ENCODE measurements around the gene NOX3.
A peak's percentile ranks its signal among the peaks of the same experiment; 100 is the strongest.

The NOX3 gene

GRCh38 chr6:155448668-155449449 lies 6.8 kb downstream of the NOX3 start:
- DNase-seq (ENCODE audit: low spot score): no peak
- TF ChIP-seq CTCF (IDR thresholded peaks at IDR 0.05; ENCODE audit: poor library complexity, severe bottlenecking): no peak

GRCh38 chr6:155447949-155448348 lies 7.7 kb downstream of the NOX3 start:
- no peak for TF ChIP-seq CTCF (IDR thresholded peaks at IDR 0.05; ENCODE audit: poor library complexity, severe bottlenecking)
- no peak for ATAC-seq (ENCODE audit: low read depth)

More at GRCh38 chr6:155448668-155449449, 6.8 kb downstream of the NOX3 start:
- H3K36me3 ChIP-seq (ENCODE audit: low read depth): no peaks in the 10 kb centered on the region
- no peak overlapping the region for H3K27ac ChIP-seq (ENCODE audit: poor library complexity, severe bottlenecking)
- H3K9me3 ChIP-seq (ENCODE audit: severe bottlenecking): no peaks in the 10 kb centered on the region
- H3K4me1 ChIP-seq (ENCODE audit: insufficient read depth, poor library complexity, severe bottlenecking): no peaks in the 10 kb centered on the region
- ATAC-seq (ENCODE audit: low read depth): no peak
- no peaks in the 10 kb centered on the region for H3K27me3 ChIP-seq (ENCODE audit: insufficient read depth, poor library complexity, severe bottlenecking)
- no peak overlapping the region for H3K4me3 ChIP-seq (ENCODE audit: severe bottlenecking)

GRCh38 chr6:155444952-155445903 lies 10.4 kb downstream of the NOX3 start:
- Histone ChIP-seq H3K9me3 (ENCODE audit: severe bottlenecking) (no peaks in the 10 kb centered on the region), H3K27ac (ENCODE audit: poor library complexity, severe bottlenecking) (no peak overlapping the region), H3K4me3 (ENCODE audit: severe bottlenecking) (no peak overlapping the region), H3K27me3 (ENCODE audit: insufficient read depth, poor library complexity, severe bottlenecking) (no peaks in the 10 kb centered on the region), H3K4me1 (ENCODE audit: insufficient read depth, poor library complexity, severe bottlenecking) (no peaks in the 10 kb centered on the region), H3K36me3 (ENCODE audit: low read depth) (no peaks in the 10 kb centered on the region)
- TF ChIP-seq CTCF (IDR thresholded peaks at IDR 0.05; ENCODE audit: poor library complexity, severe bottlenecking): no peak
- ATAC-seq (ENCODE audit: low read depth) (no peak), DNase-seq (ENCODE audit: low spot score) (no peak)

More at GRCh38 chr6:155447949-155448348, 7.7 kb downstream of the NOX3 start:
- H3K9me3 ChIP-seq (ENCODE audit: severe bottlenecking): no peaks in the 10 kb centered on the region
- no peak overlapping the region for H3K27ac ChIP-seq (ENCODE audit: poor library complexity, severe bottlenecking)
- H3K27me3 ChIP-seq (ENCODE audit: insufficient read depth, poor library complexity, severe bottlenecking): no peaks in the 10 kb centered on the region
- no peaks in the 10 kb centered on the region for H3K4me1 ChIP-seq (ENCODE audit: insufficient read depth, poor library complexity, severe bottlenecking)
- no peak overlapping the region for H3K4me3 ChIP-seq (ENCODE audit: severe bottlenecking)
- no peaks in the 10 kb centered on the region for H3K36me3 ChIP-seq (ENCODE audit: low read depth)
- DNase-seq (ENCODE audit: low spot score): no peak

- no peaks in the 10 kb centered on the region for H3K27me3 ChIP-seq (ENCODE audit: insufficient read depth, poor library complexity, severe bottlenecking)
- DNase-seq (ENCODE audit: low spot score): no peak
- no peak for TF ChIP-seq CTCF (IDR thresholded peaks at IDR 0.05; ENCODE audit: poor library complexity, severe bottlenecking)
These were observed 11.3 kb downstream of the NOX3 start for GRCh38 chr6:155444120-155444917.

More at GRCh38 chr6:155444120-155444917, 11.3 kb downstream of the NOX3 start:
- Histone ChIP-seq H3K27ac (ENCODE audit: poor library complexity, severe bottlenecking) (no peak overlapping the region), H3K9me3 (ENCODE audit: severe bottlenecking) (no peaks in the 10 kb centered on the region), H3K4me3 (ENCODE audit: severe bottlenecking) (no peak overlapping the region), H3K36me3 (ENCODE audit: low read depth) (no peaks in the 10 kb centered on the region), H3K4me1 (ENCODE audit: insufficient read depth, poor library complexity, severe bottlenecking) (no peaks in the 10 kb centered on the region)
- ATAC-seq (ENCODE audit: low read depth): peak; percentile 75
